ENCODE data around the gene TFCP2L1. TPM values are rescaled to one million over a fixed set of nuclear protein-coding genes. Genes with fewer than 3 reads are reported as not detected.
"Not testable (repeated sequence)": the region's sequence is repeated elsewhere in the genome, so short reads cannot be mapped to it uniquely, and the experiment has no call there.

Gene TFCP2L1
- total RNA-seq (under 1 TPM in 1 of 2 donors, not detected in 1; 0.02 TPM), total RNA-seq (0.70 to 0.90 reads per million in 2 donors)

DNA sequence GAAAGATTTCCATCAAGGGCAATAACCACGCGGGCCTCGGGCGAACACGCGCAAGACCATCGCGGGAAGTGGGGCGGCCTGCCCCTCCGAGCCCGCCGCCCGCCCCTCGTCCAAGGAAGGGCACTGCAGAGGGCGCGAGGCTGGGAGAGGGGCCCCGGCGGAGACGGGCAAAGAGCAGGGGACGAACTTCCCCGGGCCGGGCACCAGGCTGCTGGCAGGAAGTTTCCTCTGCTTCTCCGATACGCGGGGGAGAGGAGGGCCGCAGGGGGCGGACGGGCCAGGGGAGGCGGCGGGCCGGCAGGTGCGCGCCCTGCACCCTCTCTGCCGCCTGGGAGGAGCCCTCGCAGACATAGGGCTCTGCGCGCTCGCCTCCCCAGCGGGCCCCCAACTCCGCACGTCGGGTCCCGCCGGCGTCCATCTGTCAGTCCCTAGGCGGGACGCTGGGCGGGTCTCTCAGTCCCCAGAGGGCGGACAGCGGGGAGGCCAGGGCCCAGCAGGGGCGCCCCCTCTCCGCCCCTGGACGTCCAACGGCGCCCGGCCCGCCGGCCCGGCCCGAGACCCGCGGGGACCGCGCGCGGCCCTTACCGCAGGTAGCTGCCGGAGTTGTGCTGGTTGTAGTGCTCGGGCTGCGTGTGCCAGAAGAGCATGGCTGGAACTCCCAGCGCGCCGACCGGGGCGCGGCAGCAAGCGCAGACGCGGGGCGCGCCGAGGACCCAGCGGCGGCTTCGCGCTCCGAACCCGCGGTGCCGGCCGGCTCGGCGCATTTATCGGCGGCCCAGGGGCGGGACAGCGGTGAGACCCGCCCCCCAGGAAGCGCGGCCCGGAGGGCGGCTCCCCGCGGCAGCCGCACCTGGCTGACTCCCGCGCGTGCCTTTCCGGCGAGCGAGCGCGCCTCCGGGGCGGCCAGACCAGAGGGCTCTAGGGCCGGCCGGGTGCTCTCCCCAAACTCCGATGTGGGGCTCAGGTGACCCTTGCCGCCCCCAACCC lies at the start of gene TFCP2L1:
Gene TFCP2L1 (minus strand): TSS at position 740 of the 987 bp plus-strand sequence. CDS start 93 bp downstream, at position 647.
- peak; percentile 25 for ATAC-seq
- no peak for DNase-seq
- Mint-ChIP-seq H3K4me1 (peaks cover 6% of the 10 kb centered on the region), H3K4me3 (peak within 1 kb of the TSS; percentile 88), H3K36me3 (ENCODE audit: low read depth) (peaks cover 2% of the 10 kb centered on the region), H3K27ac (no peak within 1 kb of the TSS), H3K27me3 (peaks cover 58% of the 10 kb centered on the region)
- no peaks in the 10 kb centered on the region for H3K9me3 ChIP-seq (ENCODE audit: control insufficient read depth, low read length, poor library complexity, severe bottlenecking)

DNA sequence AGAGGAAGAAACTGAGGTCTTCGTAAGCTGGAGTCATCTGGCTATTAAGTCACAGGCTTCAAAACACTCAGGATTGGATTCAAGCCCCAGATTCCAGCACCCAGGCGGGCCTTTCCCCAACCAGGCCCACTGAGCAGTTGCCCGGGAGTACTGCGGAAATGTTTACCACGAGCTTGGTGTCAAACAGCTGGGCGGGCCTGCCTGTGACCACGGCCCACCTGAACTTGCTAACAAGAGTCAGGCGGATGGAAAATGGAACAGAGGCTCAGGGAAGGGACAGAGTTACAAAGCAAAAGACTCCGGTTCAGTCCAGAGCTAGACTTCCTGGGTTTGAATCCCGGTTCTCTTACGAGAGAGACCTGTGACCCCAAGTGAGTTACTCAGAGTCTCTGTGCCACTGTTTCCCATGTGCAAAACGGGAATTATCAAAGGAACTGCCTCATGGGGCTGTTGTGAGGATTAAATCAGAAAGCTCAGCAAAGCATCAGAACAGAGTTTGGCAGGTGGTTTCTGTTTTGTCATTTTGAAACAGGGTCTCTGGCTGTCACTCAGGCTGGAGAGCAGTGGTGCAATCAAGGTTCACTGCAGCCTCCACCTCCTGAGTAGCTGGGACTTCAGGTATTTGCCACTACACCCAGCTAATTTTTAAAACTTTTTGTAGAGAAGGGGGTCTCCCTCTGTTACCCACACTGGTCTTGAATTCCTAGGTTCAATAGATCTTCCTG lies 49.0 kb upstream of the TFCP2L1 start:
- ATAC-seq (no peak), DNase-seq (no peak)
- no peaks in the 10 kb centered on the region for H3K9me3 ChIP-seq (ENCODE audit: control insufficient read depth, low read length, poor library complexity, severe bottlenecking)
- peaks cover 8% of the 10 kb centered on the region for H3K4me1 Mint-ChIP-seq
- no peak overlapping the region for H3K4me3 Mint-ChIP-seq
- no peak overlapping the region for H3K27ac Mint-ChIP-seq
- peaks cover 13% of the 10 kb centered on the region for H3K27me3 Mint-ChIP-seq
- H3K36me3 Mint-ChIP-seq (ENCODE audit: low read depth) = no peaks in the 10 kb centered on the region

- DNase-seq (no peak), ATAC-seq (no peak)
- no peak overlapping the region for H3K27ac Mint-ChIP-seq
- peaks cover 8% of the 10 kb centered on the region for H3K4me1 Mint-ChIP-seq
- no peaks in the 10 kb centered on the region for H3K36me3 Mint-ChIP-seq (ENCODE audit: low read depth)
- H3K9me3 ChIP-seq (ENCODE audit: control insufficient read depth, low read length, poor library complexity, severe bottlenecking) = no peaks in the 10 kb centered on the region
- no peak overlapping the region for H3K4me3 Mint-ChIP-seq
- H3K27me3 Mint-ChIP-seq = peaks cover 16% of the 10 kb centered on the region
Measured at GRCh38 chr2:121333231-121333630, 48.2 kb upstream of the TFCP2L1 start.

DNA sequence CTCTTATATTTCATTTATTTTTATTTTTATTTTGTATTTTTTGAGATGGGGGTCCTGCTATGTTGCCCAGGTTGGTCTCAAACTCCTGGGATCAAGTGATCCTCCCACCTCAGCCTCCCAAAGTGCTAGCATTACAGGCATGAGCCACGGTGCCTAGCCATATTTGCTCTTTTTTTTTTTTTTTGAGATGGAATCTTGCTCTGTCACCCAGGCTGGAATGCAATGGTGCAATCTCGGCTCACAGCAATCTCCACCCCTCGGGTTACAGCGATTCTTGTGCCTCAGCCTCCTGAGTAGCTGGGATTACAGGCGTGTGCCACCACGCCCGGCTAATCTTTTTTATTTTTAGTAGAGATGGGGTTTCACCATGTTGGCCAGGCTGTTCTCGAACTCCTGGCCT lies 46.3 kb upstream of the TFCP2L1 start:
- not testable (repeated sequence) for ATAC-seq; H3K9me3 ChIP-seq (ENCODE audit: control insufficient read depth, low read length, poor library complexity, severe bottlenecking); H3K36me3 Mint-ChIP-seq (ENCODE audit: low read depth); H3K4me1 Mint-ChIP-seq; DNase-seq; H3K27ac Mint-ChIP-seq; H3K4me3 Mint-ChIP-seq
- peaks cover 23% of the 10 kb centered on the region for H3K27me3 Mint-ChIP-seq

DNA sequence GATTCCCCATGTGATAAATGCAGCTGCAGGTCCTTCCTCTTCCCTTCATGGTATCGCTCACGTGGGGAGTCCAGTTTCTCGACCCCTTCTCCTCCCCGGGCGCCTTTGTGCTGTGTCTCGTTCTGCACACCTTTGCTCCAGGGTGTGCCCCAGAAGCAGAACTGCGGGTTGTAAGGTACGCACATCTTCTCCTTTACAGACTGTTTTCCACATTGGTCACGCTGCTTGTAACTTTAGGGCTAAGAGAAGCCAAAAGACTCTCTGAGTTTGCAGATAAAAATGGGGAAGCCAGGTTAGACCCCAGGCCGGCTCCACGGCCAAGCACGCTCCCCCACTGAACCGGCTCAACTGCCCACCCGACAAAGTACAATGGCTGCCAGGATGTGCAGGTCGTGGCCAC lies 45.9 kb upstream of the TFCP2L1 start:
- H3K27ac Mint-ChIP-seq = no peak overlapping the region
- H3K9me3 ChIP-seq (ENCODE audit: control insufficient read depth, low read length, poor library complexity, severe bottlenecking) = no peaks in the 10 kb centered on the region
- peaks cover 3% of the 10 kb centered on the region for H3K4me1 Mint-ChIP-seq
- no peak for ATAC-seq
- H3K4me3 Mint-ChIP-seq = no peak overlapping the region
- H3K36me3 Mint-ChIP-seq (ENCODE audit: low read depth) = no peaks in the 10 kb centered on the region
- no peak for DNase-seq
- peaks cover 23% of the 10 kb centered on the region for H3K27me3 Mint-ChIP-seq

GRCh38 chr2:121329786-121330185 lies 44.8 kb upstream of the TFCP2L1 start:
- no peaks in the 10 kb centered on the region for H3K9me3 ChIP-seq (ENCODE audit: control insufficient read depth, low read length, poor library complexity, severe bottlenecking)
- Mint-ChIP-seq H3K4me1 (peaks cover 3% of the 10 kb centered on the region), H3K36me3 (ENCODE audit: low read depth) (no peaks in the 10 kb centered on the region), H3K27me3 (peaks cover 23% of the 10 kb centered on the region), H3K27ac (no peak overlapping the region), H3K4me3 (no peak overlapping the region)
- ATAC-seq (no peak), DNase-seq (no peak)

GRCh38 chr2:121326628-121327027 lies 41.6 kb upstream of the TFCP2L1 start:
- H3K27me3 Mint-ChIP-seq = peaks cover 24% of the 10 kb centered on the region
- DNase-seq (no peak), ATAC-seq (no peak)
- H3K4me3 Mint-ChIP-seq = no peak overlapping the region
- no peak overlapping the region for H3K27ac Mint-ChIP-seq
- no peaks in the 10 kb centered on the region for H3K4me1 Mint-ChIP-seq
- H3K36me3 Mint-ChIP-seq (ENCODE audit: low read depth) = no peaks in the 10 kb centered on the region
- H3K9me3 ChIP-seq (ENCODE audit: control insufficient read depth, low read length, poor library complexity, severe bottlenecking) = no peaks in the 10 kb centered on the region

DNA sequence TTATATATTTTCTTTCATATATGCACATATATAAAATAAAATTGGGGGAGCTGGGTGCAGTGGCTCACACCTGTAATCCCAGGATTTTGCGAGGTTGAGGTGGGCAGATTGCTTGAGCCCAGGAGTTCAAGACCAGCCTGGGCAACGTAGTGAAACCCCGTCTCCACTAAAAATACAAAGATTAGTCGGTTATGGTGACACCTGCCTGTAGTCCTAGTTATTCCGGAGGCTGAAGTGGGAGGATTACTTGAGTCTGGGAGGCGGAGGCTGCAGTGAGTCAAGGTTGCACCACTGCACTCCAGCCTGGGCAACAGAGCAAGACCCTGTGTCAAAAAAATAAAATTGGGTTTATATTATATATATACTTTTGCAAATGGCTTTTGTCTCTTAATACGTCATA lies 39.6 kb upstream of the TFCP2L1 start:
- Mint-ChIP-seq H3K36me3 (ENCODE audit: low read depth) (no peaks in the 10 kb centered on the region), H3K4me1 (no peaks in the 10 kb centered on the region), H3K27me3 (peaks cover 19% of the 10 kb centered on the region), H3K4me3 (no peak overlapping the region), H3K27ac (no peak overlapping the region)
- H3K9me3 ChIP-seq (ENCODE audit: control insufficient read depth, low read length, poor library complexity, severe bottlenecking) = no peaks in the 10 kb centered on the region
- ATAC-seq (no peak), DNase-seq (no peak)

DNA sequence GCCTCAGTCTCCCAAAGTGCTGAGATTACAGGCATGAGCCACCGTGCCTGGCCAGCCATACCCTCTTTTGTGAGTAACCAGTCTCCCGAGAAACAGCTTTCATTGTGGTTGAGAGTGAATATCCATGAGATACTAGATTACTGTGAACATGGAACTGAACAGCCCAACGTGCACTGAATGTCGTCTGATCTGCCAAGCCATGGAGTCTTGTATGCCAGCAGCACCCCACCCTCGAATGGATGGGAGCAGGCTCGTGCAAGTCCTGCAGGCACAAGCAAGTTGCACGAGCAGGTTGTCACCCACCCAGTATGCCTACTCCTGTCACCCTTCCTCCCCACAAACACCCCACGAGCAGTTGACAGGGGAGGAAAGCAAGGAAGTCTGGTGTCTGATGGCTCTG lies 36.5 kb upstream of the TFCP2L1 start:
- DNase-seq (no peak), ATAC-seq (no peak)
- H3K27me3 Mint-ChIP-seq = peaks cover 15% of the 10 kb centered on the region

DNA sequence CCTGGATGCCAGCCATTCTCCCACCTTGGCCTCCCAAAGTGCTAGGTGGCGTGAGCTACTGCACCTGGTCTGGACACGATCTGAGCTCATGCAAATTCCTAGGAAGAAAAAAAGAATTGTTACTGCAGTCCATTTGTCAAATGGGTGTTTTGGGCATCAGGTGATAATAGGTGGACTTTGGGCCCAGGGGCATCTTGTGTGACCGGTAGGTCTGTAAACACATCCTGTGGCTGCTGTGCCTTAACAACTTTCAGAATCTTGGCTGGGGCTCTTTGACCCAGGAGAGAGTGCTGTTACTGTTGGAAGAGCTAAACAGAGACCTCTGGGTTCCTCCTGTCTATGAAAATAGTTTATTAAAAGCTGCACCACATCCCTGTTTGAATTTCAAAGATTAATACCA lies 34.9 kb upstream of the TFCP2L1 start:
- no peak overlapping the region for H3K4me3 Mint-ChIP-seq
- no peaks in the 10 kb centered on the region for H3K36me3 Mint-ChIP-seq (ENCODE audit: low read depth)
- no peak for ATAC-seq
- no peaks in the 10 kb centered on the region for H3K9me3 ChIP-seq (ENCODE audit: control insufficient read depth, low read length, poor library complexity, severe bottlenecking)
- peaks cover 15% of the 10 kb centered on the region for H3K27me3 Mint-ChIP-seq
- H3K27ac Mint-ChIP-seq = no peak overlapping the region
- DNase-seq = no peak
- H3K4me1 Mint-ChIP-seq = no peaks in the 10 kb centered on the region

More for the DNA sequence above, 36.5 kb upstream of the TFCP2L1 start:
- no peak overlapping the region for H3K4me3 Mint-ChIP-seq
- H3K36me3 Mint-ChIP-seq (ENCODE audit: low read depth) = no peaks in the 10 kb centered on the region
- no peaks in the 10 kb centered on the region for H3K4me1 Mint-ChIP-seq
- H3K9me3 ChIP-seq (ENCODE audit: control insufficient read depth, low read length, poor library complexity, severe bottlenecking) = no peaks in the 10 kb centered on the region
- H3K27ac Mint-ChIP-seq = no peak overlapping the region

DNA sequence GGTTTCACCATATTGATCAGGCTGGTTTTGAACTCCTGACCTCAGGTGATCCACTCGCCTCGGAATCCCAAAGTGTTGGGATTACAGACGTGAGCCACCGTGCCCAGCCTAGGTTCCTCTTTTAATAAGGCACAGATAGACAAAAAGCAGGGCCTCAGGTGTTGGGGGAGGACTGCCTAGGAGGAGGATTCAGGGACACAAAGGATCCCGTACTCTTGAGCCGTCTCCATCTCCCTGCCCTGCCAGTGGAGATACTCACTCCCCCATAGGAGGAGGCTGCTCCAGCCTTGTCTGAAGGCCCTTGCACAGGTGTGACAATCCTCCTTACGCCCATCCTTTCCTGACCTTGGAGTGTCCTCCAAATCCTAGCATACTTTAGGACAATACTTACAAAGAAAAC lies 32.0 kb upstream of the TFCP2L1 start:
- no peak for DNase-seq
- H3K36me3 Mint-ChIP-seq (ENCODE audit: low read depth) = no peaks in the 10 kb centered on the region
- H3K9me3 ChIP-seq (ENCODE audit: control insufficient read depth, low read length, poor library complexity, severe bottlenecking) = no peaks in the 10 kb centered on the region
- ATAC-seq = no peak
- H3K27me3 Mint-ChIP-seq = peaks cover 15% of the 10 kb centered on the region
- no peaks in the 10 kb centered on the region for H3K4me1 Mint-ChIP-seq
- no peak overlapping the region for H3K4me3 Mint-ChIP-seq
- H3K27ac Mint-ChIP-seq = no peak overlapping the region

DNA sequence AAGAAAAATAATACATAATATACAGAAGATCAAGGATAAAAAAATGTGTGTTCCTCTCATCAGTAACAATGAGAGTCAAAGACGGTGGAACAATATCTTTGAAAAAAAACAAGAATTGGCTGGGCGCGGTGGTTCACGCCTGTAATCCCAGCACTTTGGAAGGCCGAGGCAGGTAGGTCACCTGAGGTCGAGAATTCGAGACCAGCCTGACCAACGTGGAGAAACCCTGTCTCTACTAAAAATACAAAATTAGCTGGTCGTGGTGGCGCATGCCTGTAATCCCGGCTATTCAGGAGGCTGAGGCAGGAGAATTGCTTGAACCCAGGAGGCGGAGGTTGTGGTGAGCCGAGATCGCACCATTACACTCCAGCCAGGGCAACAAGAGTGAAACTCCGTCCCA lies 28.7 kb upstream of the TFCP2L1 start:
- H3K27me3 Mint-ChIP-seq = peaks cover 17% of the 10 kb centered on the region
- H3K4me1 Mint-ChIP-seq; H3K27ac Mint-ChIP-seq; H3K9me3 ChIP-seq (ENCODE audit: control insufficient read depth, low read length, poor library complexity, severe bottlenecking); H3K36me3 Mint-ChIP-seq (ENCODE audit: low read depth); H3K4me3 Mint-ChIP-seq; ATAC-seq; DNase-seq: not testable (repeated sequence)

- DNase-seq = no peak
Measured at GRCh38 chr2:121309801-121310200, 24.8 kb upstream of the TFCP2L1 start.

More at GRCh38 chr2:121309801-121310200, 24.8 kb upstream of the TFCP2L1 start:
- H3K4me1 Mint-ChIP-seq = peaks cover 9% of the 10 kb centered on the region
- H3K36me3 Mint-ChIP-seq (ENCODE audit: low read depth) = no peaks in the 10 kb centered on the region
- no peak overlapping the region for H3K27ac Mint-ChIP-seq
- no peak overlapping the region for H3K4me3 Mint-ChIP-seq
- peak; percentile 36 for ATAC-seq
- peaks cover 37% of the 10 kb centered on the region for H3K27me3 Mint-ChIP-seq
- H3K9me3 ChIP-seq (ENCODE audit: control insufficient read depth, low read length, poor library complexity, severe bottlenecking) = no peaks in the 10 kb centered on the region

Data from T-helper 17 cell (primary cell).